Neural cell (in vitro differentiated cells): Measurements from ENCODE around the gene SLC5A2. TPM values are rescaled to one million over a fixed set of nuclear protein-coding genes. Genes with fewer than 3 reads are reported as not detected.
"Not testable (repeated sequence)": the region's sequence is repeated elsewhere in the genome, so short reads cannot be mapped to it uniquely, and the experiment has no call there.

Experiments used
- H2AFZ ChIP-seq: fragments of 200-600, 300-800 bp; sonication (generic), shearing (Covaris generic); 2 replicates; pipeline ENCODE4 v1.6.0; 2014; ENCODE audit warnings: low read depth, mild to moderate bottlenecking, antibody characterized with exemption, low read length, moderate library complexity
- H3F3A ChIP-seq: fragments of 200-600 bp; shearing (Covaris generic); 2 replicates; pipeline ENCODE4 v1.6.1; 2016; ENCODE audit warnings: mild to moderate bottlenecking, moderate library complexity, mixed read lengths, antibody characterized with exemption, low read length; ENCODE audit not compliant: insufficient read depth, poor library complexity, severe bottlenecking
- H3K27ac ChIP-seq: fragments of 200-600, 300-800 bp; sonication (generic), shearing (Covaris generic); 2 replicates; pipeline ENCODE4 v1.5.1; 2014; ENCODE audit warnings: mild to moderate bottlenecking, low read length, moderate library complexity
- H3K27me3 ChIP-seq: fragments of 300-800, 200-600 bp; sonication (generic), shearing (Covaris generic); 2 replicates; pipeline ENCODE4 v1.6.0; 2014; ENCODE audit warnings: mild to moderate bottlenecking, low read depth, low read length, moderate library complexity; ENCODE audit not compliant: insufficient read depth
- H3K36me3 ChIP-seq: fragments of 300-800, 200-600 bp; sonication (generic), shearing (Covaris generic); 2 replicates; pipeline ENCODE4 v1.5.1; 2014; ENCODE audit warnings: mild to moderate bottlenecking, antibody characterized with exemption, low read length, moderate library complexity; ENCODE audit not compliant: insufficient read depth
- H3K4me2 ChIP-seq: fragments of 300-800, 200-600 bp; sonication (generic), shearing (Covaris generic); 2 replicates; pipeline ENCODE4 v1.6.0; 2014; ENCODE audit warnings: mild to moderate bottlenecking, low read length
- H3K4me3 ChIP-seq: fragments of 300-800, 200-600 bp; sonication (generic), shearing (Covaris generic); 2 replicates; pipeline ENCODE4 v1.5.1; 2014; ENCODE audit warnings: mild to moderate bottlenecking, low read length, moderate library complexity
- H3K79me2 ChIP-seq: fragments of 200-600 bp; shearing (Covaris generic); replicated peaks from 2 replicates; pipeline ENCODE4 v1.6.0; 2014; ENCODE audit warnings: mild to moderate bottlenecking, low read length, moderate library complexity; ENCODE audit not compliant: insufficient read depth
- H3K9ac ChIP-seq: fragments of 300-800, 200-600 bp; sonication (generic), shearing (Covaris generic); 2 replicates; pipeline ENCODE4 v1.6.1; 2016; ENCODE audit warnings: mild to moderate bottlenecking, low read length, mixed read lengths
- H3K9me2 ChIP-seq: fragments of 200-600 bp; shearing (Covaris generic); 2 replicates; pipeline ENCODE4 v1.6.1; 2016; ENCODE audit warnings: mild to moderate bottlenecking, low read length, mixed read lengths; ENCODE audit not compliant: insufficient read depth
- H3K9me3 ChIP-seq: fragments of 200-600, 300-800 bp; sonication (generic), shearing (Covaris generic); 2 replicates; pipeline ENCODE4 v1.6.1; 2016; ENCODE audit warnings: mild to moderate bottlenecking, mixed run types, low read length, moderate library complexity, mixed read lengths
- H4K20me1 ChIP-seq: fragments of 200-600 bp; shearing (Covaris generic); 2 replicates; pipeline ENCODE4 v1.6.1; 2016; ENCODE audit warnings: mild to moderate bottlenecking, mixed run types; ENCODE audit not compliant: insufficient read depth
- CTCF ChIP-seq: fragments of 450-650 bp; IDR thresholded peaks from 2 replicates; pipeline ENCODE4 v1.5.1; 2014; ENCODE audit warnings: antibody characterized with exemption, mild to moderate bottlenecking, moderate library complexity; ENCODE audit not compliant: poor library complexity, severe bottlenecking
- EP300 ChIP-seq: fragments of 450-650 bp; conservative IDR thresholded peaks from 2 replicates; pipeline ENCODE4 v1.6.1; 2014; ENCODE audit warnings: antibody characterized with exemption, mild to moderate bottlenecking, moderate library complexity; ENCODE audit not compliant: poor library complexity, severe bottlenecking
- EZH2 ChIP-seq: fragments of 200-600, 300-800 bp; shearing (Covaris generic), sonication (generic); IDR thresholded peaks from 2 replicates; pipeline ENCODE4 v1.6.1; 2014; ENCODE audit warnings: antibody characterized with exemption, low read length, borderline replicate concordance, mild to moderate bottlenecking; ENCODE audit not compliant: insufficient read depth, poor library complexity, severe bottlenecking
- MXI1 ChIP-seq: fragments of 450-650 bp; conservative IDR thresholded peaks from 2 replicates; pipeline ENCODE4 v1.6.1; 2014; ENCODE audit warnings: antibody characterized with exemption, mild to moderate bottlenecking; ENCODE audit not compliant: poor library complexity, severe bottlenecking
- POLR2AphosphoS5 ChIP-seq: IDR thresholded peaks from 2 replicates; pipeline ENCODE4 v1.6.1; 2012
- RAD21 ChIP-seq: fragments of 450-650 bp; conservative IDR thresholded peaks from 2 replicates; pipeline ENCODE4 v1.6.1; 2014; ENCODE audit warnings: antibody characterized with exemption, mild to moderate bottlenecking, moderate library complexity
- REST ChIP-seq: IDR thresholded peaks from 2 replicates; pipeline ENCODE4 v1.6.1; 2012; ENCODE audit warnings: borderline replicate concordance
- SMC3 ChIP-seq: fragments of 450-650 bp; conservative IDR thresholded peaks from 2 replicates; pipeline ENCODE4 v1.6.1; 2014; ENCODE audit warnings: antibody characterized with exemption, mild to moderate bottlenecking, moderate library complexity; ENCODE audit not compliant: poor library complexity
- TAF1 ChIP-seq: IDR thresholded peaks from 2 replicates; pipeline ENCODE4 v1.6.1; 2012; ENCODE audit warnings: low read depth
- polyA plus RNA-seq: library from polyadenylated mRNA; depleted of rRNA; stranded (reverse); fragments of >200 nt; gene quantifications from 2 replicates; pipeline ENCODE4 v1.2.3, GENCODE V29; 2014

Gene SLC5A2
- polyA plus RNA-seq, 1 donor from 2014 or later, result not detected

- Histone ChIP-seq H3K9me3 (no peaks in the 10 kb centered on the region), H3K9me2 (no peaks in the 10 kb centered on the region), H4K20me1 (no peaks in the 10 kb centered on the region), H3K9ac (no peak overlapping the region), H3K4me2 (no peak overlapping the region), H3K27me3 (no peaks in the 10 kb centered on the region), H3F3A (no peaks in the 10 kb centered on the region), H3K4me3 (no peak overlapping the region), H3K27ac (no peak overlapping the region), H3K79me2 (no peaks in the 10 kb centered on the region), H2AFZ (no peak overlapping the region), H3K36me3 (no peaks in the 10 kb centered on the region)
- no peak for TF ChIP-seq EP300
- TF ChIP-seq CTCF, result no peak
- TF ChIP-seq MXI1, result no peak
- TF ChIP-seq TAF1, result no peak
- no peak for TF ChIP-seq EZH2
- no peak for TF ChIP-seq POLR2AphosphoS5
- no peak for TF ChIP-seq SMC3
- no peak for TF ChIP-seq RAD21
- TF ChIP-seq REST, result no peak
Measured at GRCh38 chr16:31522071-31522470, 39.1 kb downstream of the SLC5A2 start.

GRCh38 chr16:31523768-31524167, 40.8 kb downstream of the SLC5A2 start:
- not testable (repeated sequence) for H3F3A ChIP-seq, H3K9me3 ChIP-seq, H2AFZ ChIP-seq, H3K9ac ChIP-seq, H4K20me1 ChIP-seq, H3K79me2 ChIP-seq, H3K4me3 ChIP-seq, H3K27ac ChIP-seq, H3K9me2 ChIP-seq, H3K36me3 ChIP-seq, H3K4me2 ChIP-seq
- H3K27me3 ChIP-seq, result peaks cover 14% of the 10 kb centered on the region

GRCh38 chr16:31525113-31525512, 42.2 kb downstream of the SLC5A2 start:
- TF ChIP-seq EZH2, result no peak
- TF ChIP-seq EP300, result no peak
- TF ChIP-seq SMC3, result no peak
- no peak for TF ChIP-seq TAF1
- no peak for TF ChIP-seq RAD21
- no peak for TF ChIP-seq POLR2AphosphoS5
- TF ChIP-seq REST, result no peak
- TF ChIP-seq MXI1, result no peak
- TF ChIP-seq CTCF, result no peak
- no peak overlapping the region for H3K4me3 ChIP-seq
- H3K27ac ChIP-seq, result no peak overlapping the region
- no peaks in the 10 kb centered on the region for H3K9me2 ChIP-seq
- H3K9ac ChIP-seq, result no peak overlapping the region
- H4K20me1 ChIP-seq, result no peaks in the 10 kb centered on the region
- no peak overlapping the region for H2AFZ ChIP-seq
- H3K27me3 ChIP-seq, result peaks cover 25% of the 10 kb centered on the region
- no peaks in the 10 kb centered on the region for H3K79me2 ChIP-seq
- H3K4me2 ChIP-seq, result no peak overlapping the region
- no peaks in the 10 kb centered on the region for H3K36me3 ChIP-seq
- no peaks in the 10 kb centered on the region for H3F3A ChIP-seq
- no peaks in the 10 kb centered on the region for H3K9me3 ChIP-seq
